A549 (cell line): Measurements from ENCODE around the gene TECPR2. TPM values are rescaled to one million over a fixed set of nuclear protein-coding genes. Genes with fewer than 3 reads are reported as not detected.
A peak's percentile ranks its signal among the peaks of the same experiment; 100 is the strongest.

ENCODE experiments used
- ATAC-seq, 2 experiments: fragments of 200-7000 bp in 1 of 2; fragments of >200 bp in 1 of 2; cut with Nextera tagmentation in 1 of 2; cut with Tn5 transposase in 1 of 2; 3 replicates each; pipeline versions ENCODE4 v1.8.0 to v1.9.1; 2018 to 2020; ENCODE audit warnings: mild to moderate bottlenecking in 1 of 2, moderate library complexity in 1 of 2
- CTCF ChIA-PET: fragments of 300-600 bp; sonication (Branson Sonifier 250); formaldehyde crosslinking; extraction: SDS; loops from one replicate; lab custom pipeline; 2021; ENCODE audit warnings: antibody characterized with exemption, inconsistent platforms; lab: Yijun Ruan, JAX
- POLR2A ChIA-PET: fragments of 350-600 bp; formaldehyde crosslinking; extraction: SDS; loops from one replicate; lab custom pipeline; 2021; ENCODE audit warnings: antibody characterized with exemption, inconsistent platforms; lab: Yijun Ruan, JAX
- DNase-seq, 2 experiments: peaks; one replicate each; pipeline versions ENCODE4 v3.0.0 to v3.0.0-alpha.2; 2011 to 2016; ENCODE audit warnings: low read depth in 1 of 2, low spot score in 1 of 2
- FAIRE-seq: peaks from 2 replicates; lab custom pipeline; 2011; peaks lifted over from hg19 to GRCh38; lab: Jason Lieb, UNC
- H3K27ac ChIP-seq, 2 experiments: fragments of >200 bp; sonication (Bioruptor Twin); formaldehyde crosslinking; 3 replicates each; pipeline ENCODE4 v1.5.1; 2016 to 2017
- H3K4me1 ChIP-seq: fragments of >200 bp; sonication (Bioruptor Twin); formaldehyde crosslinking; 3 replicates; pipeline ENCODE4 v1.6.1; 2016
- H3K4me2 ChIP-seq: fragments of >200 bp; sonication (Bioruptor Twin); formaldehyde crosslinking; 3 replicates; pipeline ENCODE4 v1.6.1; 2016
- H3K4me3 ChIP-seq: fragments of >200 bp; sonication (Bioruptor Twin); formaldehyde crosslinking; 3 replicates; pipeline ENCODE4 v1.5.1; 2016
- H3K9me3 ChIP-seq: fragments of >200 bp; sonication (Bioruptor Twin); formaldehyde crosslinking; 3 replicates; pipeline ENCODE4 v1.6.1; 2016
- BCL3 ChIP-seq: fragments of >200 bp; sonication (Bioruptor Twin); formaldehyde crosslinking; IDR thresholded peaks from 3 replicates; pipeline ENCODE4 v1.6.1; 2016
- CBX8 ChIP-seq: fragments of 200-600 bp; sonication (generic); IDR thresholded peaks from 2 replicates; pipeline ENCODE4 v1.6.1; 2016
- CHD2 ChIP-seq: fragments of 150-350 bp; IDR thresholded peaks from 2 replicates; pipeline ENCODE4 v1.6.1; 2014; ENCODE audit warnings: low read length; ENCODE audit not compliant: partially characterized antibody
- CHD4 ChIP-seq: fragments of 200-600 bp; sonication (generic); IDR thresholded peaks from 2 replicates; pipeline ENCODE4 v1.6.1; 2016; ENCODE audit warnings: antibody characterized with exemption, mild to moderate bottlenecking, borderline replicate concordance
- EHF ChIP-seq: fragments of 250-450 bp; sonication (Bioruptor Pico); IDR thresholded peaks from 2 replicates; pipeline ENCODE4 v1.5.0; 2020; ENCODE audit warnings: mild to moderate bottlenecking
- EHMT2 ChIP-seq: fragments of 200-600 bp; sonication (generic); IDR thresholded peaks from 2 replicates; pipeline ENCODE4 v1.6.1; 2016; ENCODE audit warnings: antibody characterized with exemption, low read depth, mild to moderate bottlenecking, moderate library complexity
- ELK1 ChIP-seq: fragments of 150-350 bp; IDR thresholded peaks from 2 replicates; pipeline ENCODE4 v1.6.1; 2014; ENCODE audit warnings: low read depth, mild to moderate bottlenecking, low read length
- HEYL ChIP-seq: fragments of 250-450 bp; sonication (Bioruptor Pico); IDR thresholded peaks from 2 replicates; pipeline ENCODE4 v1.8.0; 2021; ENCODE audit warnings: mild to moderate bottlenecking, moderate library complexity
- HOXA7 ChIP-seq: fragments of 250-450 bp; sonication (Bioruptor Pico); IDR thresholded peaks from 2 replicates; pipeline ENCODE4 v1.5.0; 2020; ENCODE audit warnings: mild to moderate bottlenecking, moderate library complexity
- HOXB13 ChIP-seq: fragments of 250-450 bp; sonication (Bioruptor Pico); IDR thresholded peaks from 2 replicates; pipeline ENCODE4 v1.5.0; 2020; ENCODE audit warnings: low read depth, mild to moderate bottlenecking, moderate library complexity
- JUN ChIP-seq, 2 experiments: fragments of >200 bp; sonication (Bioruptor Twin); formaldehyde crosslinking; IDR thresholded peaks; 2 replicates in 1 of 2; 3 replicates in 1 of 2; pipeline ENCODE4 v1.6.1; 2016 to 2017
- JUNB ChIP-seq: fragments of >200 bp; sonication (Bioruptor Twin); formaldehyde crosslinking; IDR thresholded peaks from 2 replicates; pipeline ENCODE4 v1.6.1; 2016
- MAFK ChIP-seq: fragments of 450-650 bp; IDR thresholded peaks from 2 replicates; pipeline ENCODE4 v1.6.1; 2014; ENCODE audit not compliant: partially characterized antibody
- MAX ChIP-seq: IDR thresholded peaks from 2 replicates; pipeline ENCODE4 v1.6.1; 2012
- PBX3 ChIP-seq: IDR thresholded peaks from 2 replicates; pipeline ENCODE4 v1.6.1; 2012
- PHF8 ChIP-seq: fragments of 200-600 bp; sonication (generic); IDR thresholded peaks from 2 replicates; pipeline ENCODE4 v1.6.1; 2016; ENCODE audit warnings: low read depth, mild to moderate bottlenecking, antibody characterized with exemption, moderate library complexity, borderline replicate concordance
- RFX5 ChIP-seq: fragments of 450-650 bp; IDR thresholded peaks from 2 replicates; pipeline ENCODE4 v1.7.1; 2014; ENCODE audit warnings: antibody characterized with exemption, mild to moderate bottlenecking, moderate library complexity
- RNF2 ChIP-seq: fragments of 200-600 bp; sonication (generic); IDR thresholded peaks from 2 replicates; pipeline ENCODE4 v1.6.1; 2016; ENCODE audit warnings: low read depth, mild to moderate bottlenecking, antibody characterized with exemption, moderate library complexity, borderline replicate concordance
- TP53 ChIP-seq: fragments of 250-450 bp; sonication (Bioruptor Pico); IDR thresholded peaks from 2 replicates; pipeline ENCODE4 v1.5.0; 2021; ENCODE audit warnings: mild to moderate bottlenecking, moderate library complexity
- USF2 ChIP-seq: fragments of 450-650 bp; IDR thresholded peaks from 2 replicates; pipeline ENCODE4 v1.6.1; 2014; ENCODE audit warnings: antibody characterized with exemption
- ZC3H11A ChIP-seq: fragments of 450-650 bp; IDR thresholded peaks from 2 replicates; pipeline ENCODE4 v1.6.1; 2014; ENCODE audit warnings: antibody characterized with exemption, mild to moderate bottlenecking
- ZFP36 ChIP-seq: fragments of 450-650 bp; IDR thresholded peaks from 2 replicates; pipeline ENCODE4 v1.6.1; 2014; ENCODE audit warnings: borderline replicate concordance; ENCODE audit not compliant: partially characterized antibody
- WGBS: methylation state at CpG from one replicate; pipeline ENCODE4 v1.1.6; 2017; ENCODE audit errors: missing lambda C conversion rate; 5-methylcytosine and 5-hydroxymethylcytosine counted together
- polyA plus RNA-seq, 4 experiments: library from polyadenylated mRNA; depleted of rRNA in 3 of 4; stranded (reverse); fragments of >200 nt; fragmentation: RNase III in 1 of 4; extraction: RNeasy Plus Mini Kit Qiagen cat#74134 plus additional on column Dnase treatment in 1 of 4; gene quantifications; 2 replicates in 3 of 4; 3 replicates in 1 of 4; pipeline ENCODE4 v1.2.3, GENCODE V29; 2011 to 2017

TECPR2 gene
- polyA plus RNA-seq, 2 of the 4 experiments (the other 2 are of a cell fraction), result 5.9 to 7.6 TPM

- H3K4me3 ChIP-seq, result no peak overlapping the region
- peaks cover 23% of the 10 kb centered on the region for H3K4me1 ChIP-seq
- ATAC-seq, result no peak
- DNase-seq, result peak in 1 of 2 experiments; percentile 29
- POLR2A ChIA-PET, result interaction anchor here (0.6 kb wide), 1 partner anchor 77 kb away, joined by 4 read pairs; no protein-coding TSS in a partner anchor
- no peak overlapping the region; a peak in 2 of 6 replicates for H3K27ac ChIP-seq
- TF ChIP-seq HOXA7 (CRISPR knock-in tag) (no peak), JUNB (no peak), MAFK (no peak), MAX (no peak), EHMT2 (no peak), RFX5 (no peak), ZFP36 (no peak), EHF (CRISPR knock-in tag) (no peak)
- TF ChIP-seq, all 56 proteins: peak for 0
- Histone ChIP-seq H3K4me2 (peak overlapping the region; percentile 90), H3K9me3 (no peaks in the 10 kb centered on the region)
- FAIRE-seq, result no peak
- WGBS, result 93% methylated on average over 21 of the region's 21 CpGs
- CTCF ChIA-PET, result interaction anchor here (0.8 to 3.7 kb wide), 8 partner anchors 8 to 127 kb away, joined by 3 to 25 read pairs (median 3); no protein-coding TSS in a partner anchor
These were observed 145.1 kb downstream of the TECPR2 start for GRCh38 chr14:102507857-102508312.

GRCh38 chr14:102508410-102508773, 145.7 kb downstream of the TECPR2 start:
- TF ChIP-seq MAX, result no peak
- TF ChIP-seq RNF2, result no peak
- no peak for TF ChIP-seq HOXB13
- TF ChIP-seq ELK1, result no peak
- TF ChIP-seq CHD2, result no peak
- TF ChIP-seq TP53 (CRISPR knock-in tag), result no peak
- no peak for TF ChIP-seq HEYL (CRISPR knock-in tag)
- TF ChIP-seq PBX3, result no peak
- no peak for FAIRE-seq
- Histone ChIP-seq H3K27ac (peak overlapping the region; percentile 84 to 94), H3K9me3 (no peaks in the 10 kb centered on the region), H3K4me3 (peak overlapping the region; percentile 89), H3K4me1 (peaks cover 23% of the 10 kb centered on the region), H3K4me2 (peak overlapping the region; percentile 90)
- DNase-seq, result peak; percentile 60 to 65
- 30% methylated on average over 14 of the region's 14 CpGs for WGBS
- ChIA-PET CTCF (interaction anchor here (0.8 to 3.7 kb wide), 8 partner anchors 9 to 128 kb away, joined by 3 to 25 read pairs (median 3); no protein-coding TSS in a partner anchor), POLR2A (interaction anchor here (0.6 kb wide), 1 partner anchor 77 kb away, joined by 4 read pairs; no protein-coding TSS in a partner anchor)
- ATAC-seq, result peak; percentile 16 to 51; a peak in 5 of 6 replicates

- Histone ChIP-seq H3K9me3 (no peaks in the 10 kb centered on the region), H3K4me2 (peak overlapping the region; percentile 90), H3K27ac (peak overlapping the region; percentile 84 to 94), H3K4me1 (peaks cover 23% of the 10 kb centered on the region), H3K4me3 (peak overlapping the region; percentile 89)
- 8% methylated on average over 10 of the region's 110 CpGs for WGBS
- POLR2A ChIA-PET, result interaction anchor here (1.0 kb wide), 1 partner anchor 16 kb away, joined by 6 read pairs; no protein-coding TSS in a partner anchor
- ATAC-seq, result peak; percentile 12 to 30
- peak in 1 of 2 experiments; percentile 40 for DNase-seq
- CTCF ChIA-PET, result interaction anchor here (0.9 to 3.7 kb wide), 7 partner anchors 9 to 128 kb away, joined by 3 to 25 read pairs (median 7); no protein-coding TSS in a partner anchor
- no peak for FAIRE-seq
- TF ChIP-seq JUN (IDR thresholded peaks at IDR 0.05) (no peak; a peak in 1 of 5 replicates), PHF8 (no peak), CHD2 (no peak), MAFK (no peak), CBX8 (no peak), CHD4 (no peak), ZC3H11A (no peak), MAX (no peak; the same call in 1 of the 2 replicates), EHMT2 (no peak), RNF2 (no peak), BCL3 (no peak), HOXB13 (no peak), PBX3 (no peak), USF2 (no peak)
These were observed 146.3 kb downstream of the TECPR2 start for GRCh38 chr14:102508774-102509745.
